GM12878 (cell line): ENCODE data around the gene RUFY3. TPM values are rescaled to one million over a fixed set of nuclear protein-coding genes. Genes with fewer than 3 reads are reported as not detected.

Experiments used
- CEBPZ ChIP-seq: fragments of 150-350 bp; IDR thresholded peaks from 2 replicates; pipeline ENCODE4 v1.6.1; 2016; ENCODE audit warnings: low read depth, low read length
- CTCF ChIP-seq, 3 experiments: IDR thresholded peaks in 2 of 3; conservative IDR thresholded peaks in 1 of 3; 2 replicates each; pipeline ENCODE4 v1.5.1; 2011; ENCODE audit warnings: low read depth in 3 of 3, low read length in 3 of 3, mild to moderate bottlenecking in 3 of 3, control low read depth in 2 of 3, moderate library complexity in 2 of 3, inconsistent platforms in 1 of 3, mixed read lengths in 1 of 3; ENCODE audit not compliant: control insufficient read depth in 2 of 3, insufficient read depth in 1 of 3; ENCODE audit errors: extremely low read depth in 1 of 3
- IRF4 ChIP-seq: IDR thresholded peaks from 2 replicates; pipeline ENCODE4 v1.6.1; 2011; ENCODE audit warnings: low read depth, low read length
- PAX8 ChIP-seq: fragments of 450-650 bp; IDR thresholded peaks from 2 replicates; pipeline ENCODE4 v1.6.1; 2017; ENCODE audit warnings: mild to moderate bottlenecking, moderate library complexity
- POLR2AphosphoS2 ChIP-seq: IDR thresholded peaks from 2 replicates; pipeline ENCODE4 v1.6.1; 2011; ENCODE audit warnings: low read depth, mild to moderate bottlenecking, low read length, improper control_type of control experiment, moderate library complexity
- SMARCA5 ChIP-seq: fragments of 450-650 bp; IDR thresholded peaks from 2 replicates; pipeline ENCODE4 v1.6.1; 2017; ENCODE audit warnings: mild to moderate bottlenecking
- TBL1XR1 ChIP-seq: IDR thresholded peaks from 2 replicates; pipeline ENCODE4 v1.6.1; 2012; ENCODE audit warnings: low read depth, low read length, improper control_type of control experiment
- polyA plus RNA-seq, 11 experiments: library from polyadenylated mRNA; depleted of rRNA in 4 of 11; unstranded in 6 of 11; stranded (reverse) in 5 of 11; fragments of >200 nt; fragmentation: Nextera tagmentation in 4 of 11; fragmentation: Illumina TruSeq in 1 of 11; extraction: Ambion mirVana in 4 of 11; extraction: Trizol in 1 of 11; gene quantifications; 1 replicate in 1 of 11; 2 replicates in 10 of 11; pipeline versions ENCODE4 v1.2.1 to v1.2.3, GENCODE V29; 2011 to 2016; ENCODE audit warnings: inconsistent platforms in 2 of 11, missing spikeins in 2 of 11, low read depth in 1 of 11
- total RNA-seq, 4 experiments: library from RNA; depleted of rRNA in 3 of 4; stranded (reverse); fragments of >200 nt in 3 of 4; fragmentation: Illumina TruSeq in 1 of 4; extraction: Trizol in 1 of 4; gene quantifications; 2 replicates each; pipeline versions ENCODE4 v1.2.1 to v1.2.3, GENCODE V29; 2013 to 2021

Gene RUFY3
- total and polyA plus RNA-seq, 10 of the 15 experiments (the other 5 are each of a cell fraction or from before 2014, with no cell fraction given), result 5.1 to 28.3 (median 13.1) TPM

- no peak for TF ChIP-seq CEBPZ
- TF ChIP-seq POLR2AphosphoS2, result no peak
- no peak for TF ChIP-seq CTCF (IDR thresholded peaks at IDR 0.05 in 2 of 3, conservative IDR thresholded peaks at IDR 0.05 in 1 of 3; ENCODE audit: control insufficient read depth in 2 of 3, extremely low read depth in 1 of 3, insufficient read depth in 1 of 3, low read depth in 3 of 3, low read length in 3 of 3)
- TF ChIP-seq PAX8, result no peak
- TF ChIP-seq TBL1XR1, result no peak
- TF ChIP-seq IRF4, result no peak
- no peak for TF ChIP-seq SMARCA5
These were observed 22.0 kb downstream of the RUFY3 start (continued) for GRCh38 chr4:70743731-70744130.
